Measurements from ENCODE around the gene LMO7. TPM values are rescaled to one million over a fixed set of nuclear protein-coding genes. Genes with fewer than 3 reads are reported as not detected.

The LMO7 gene
- total RNA-seq, 2 experiments from 2014 or later, result 22.0 to 23.4 TPM

GRCh38 chr13:75798353-75799255 is 162.5 kb downstream of the LMO7 start:
- Mint-ChIP-seq H3K4me3 (no peak overlapping the region), H3K27me3 (no peaks in the 10 kb centered on the region), H3K36me3 (peaks cover 22% of the 10 kb centered on the region), H3K9me3 (peaks cover 2% of the 10 kb centered on the region), H3K27ac (no peak overlapping the region), H3K4me1 (peaks cover 21% of the 10 kb centered on the region)
- no peak for ATAC-seq (ENCODE audit: low read depth)
- POLR2A ChIA-PET, result no interaction called here
- DNase-seq, result no peak

- Mint-ChIP-seq H3K27ac (no peak overlapping the region), H3K36me3 (peaks cover 17% of the 10 kb centered on the region), H3K9me3 (peaks cover 2% of the 10 kb centered on the region), H3K4me3 (no peak overlapping the region), H3K4me1 (peaks cover 21% of the 10 kb centered on the region), H3K27me3 (no peaks in the 10 kb centered on the region)
- ATAC-seq (ENCODE audit: low read depth) (no peak), DNase-seq (no peak)
- POLR2A ChIA-PET, result interaction anchor here (1.3 kb wide), 1 partner anchor 39 kb away, joined by 3 read pairs; no protein-coding TSS in a partner anchor
Observed at GRCh38 chr13:75800545-75800944, 164.4 kb downstream of the LMO7 start.

GRCh38 chr13:75801388-75801945 is 165.3 kb downstream of the LMO7 start:
- POLR2A ChIA-PET, result interaction anchor here (1.3 kb wide), 1 partner anchor 40 kb away, joined by 3 read pairs; no protein-coding TSS in a partner anchor
- peaks cover 2% of the 10 kb centered on the region for H3K9me3 Mint-ChIP-seq
- no peak overlapping the region for H3K4me3 Mint-ChIP-seq
- no peak for DNase-seq
- peaks cover 20% of the 10 kb centered on the region for H3K4me1 Mint-ChIP-seq
- no peaks in the 10 kb centered on the region for H3K27me3 Mint-ChIP-seq
- peaks cover 18% of the 10 kb centered on the region for H3K36me3 Mint-ChIP-seq
- ATAC-seq (ENCODE audit: low read depth), result no peak
- no peak overlapping the region for H3K27ac Mint-ChIP-seq

- peaks cover 20% of the 10 kb centered on the region for H3K4me1 Mint-ChIP-seq
Observed at GRCh38 chr13:75802161-75802560, 166.0 kb downstream of the LMO7 start.

GRCh38 chr13:75803164-75803611 is 167.1 kb downstream of the LMO7 start:
- peaks cover 20% of the 10 kb centered on the region for H3K4me1 Mint-ChIP-seq
- DNase-seq (peak; percentile 29), ATAC-seq (ENCODE audit: low read depth) (peak; percentile 96)
- POLR2A ChIA-PET, result interaction anchor here (0.5 to 1.6 kb wide), 2 partner anchors 42 to 1573 kb away, joined by 4 to 9 read pairs; no protein-coding TSS in a partner anchor
- peak overlapping the region; percentile 84 for H3K27ac Mint-ChIP-seq
- no peaks in the 10 kb centered on the region for H3K9me3 Mint-ChIP-seq
- no peaks in the 10 kb centered on the region for H3K27me3 Mint-ChIP-seq
- peaks cover 7% of the 10 kb centered on the region for H3K36me3 Mint-ChIP-seq
- peak overlapping the region; percentile 46 for H3K4me3 Mint-ChIP-seq

More at GRCh38 chr13:75802161-75802560, 166.0 kb downstream of the LMO7 start:
- Mint-ChIP-seq H3K36me3 (peaks cover 13% of the 10 kb centered on the region), H3K27ac (peak overlapping the region; percentile 26), H3K27me3 (no peaks in the 10 kb centered on the region), H3K9me3 (no peaks in the 10 kb centered on the region), H3K4me3 (no peak overlapping the region)
- no peak for ATAC-seq (ENCODE audit: low read depth)
- no peak for DNase-seq
- POLR2A ChIA-PET, result no interaction called here

- Mint-ChIP-seq H3K36me3 (peaks cover 5% of the 10 kb centered on the region), H3K27ac (no peak overlapping the region), H3K9me3 (no peaks in the 10 kb centered on the region), H3K27me3 (no peaks in the 10 kb centered on the region), H3K4me1 (peaks cover 16% of the 10 kb centered on the region), H3K4me3 (no peak overlapping the region)
- DNase-seq (no peak), ATAC-seq (ENCODE audit: low read depth) (no peak)
- POLR2A ChIA-PET, result interaction anchor here (1.6 kb wide), 1 partner anchor 43 kb away, joined by 9 read pairs; no protein-coding TSS in a partner anchor
Observed at GRCh38 chr13:75804054-75804453, 167.9 kb downstream of the LMO7 start.

GRCh38 chr13:75804605-75805004 is 168.5 kb downstream of the LMO7 start:
- H3K36me3 Mint-ChIP-seq, result peaks cover 5% of the 10 kb centered on the region
- H3K4me3 Mint-ChIP-seq, result no peak overlapping the region
- no peak for DNase-seq
- H3K27ac Mint-ChIP-seq, result no peak overlapping the region
- POLR2A ChIA-PET, result no interaction called here
- ATAC-seq (ENCODE audit: low read depth), result no peak
- no peaks in the 10 kb centered on the region for H3K27me3 Mint-ChIP-seq
- no peaks in the 10 kb centered on the region for H3K9me3 Mint-ChIP-seq
- peaks cover 16% of the 10 kb centered on the region for H3K4me1 Mint-ChIP-seq

- Mint-ChIP-seq H3K27ac (no peak overlapping the region), H3K27me3 (no peaks in the 10 kb centered on the region), H3K9me3 (no peaks in the 10 kb centered on the region), H3K36me3 (peaks cover 5% of the 10 kb centered on the region), H3K4me3 (no peak overlapping the region), H3K4me1 (peaks cover 15% of the 10 kb centered on the region)
- POLR2A ChIA-PET, result no interaction called here
- ATAC-seq (ENCODE audit: low read depth), result no peak
- DNase-seq, result no peak
Observed at GRCh38 chr13:75806117-75806516, 170.0 kb downstream of the LMO7 start.

GRCh38 chr13:75811361-75811760 is 175.2 kb downstream of the LMO7 start:
- POLR2A ChIA-PET, result no interaction called here
- Mint-ChIP-seq H3K4me3 (no peak overlapping the region), H3K27me3 (no peaks in the 10 kb centered on the region), H3K4me1 (no peaks in the 10 kb centered on the region), H3K9me3 (no peaks in the 10 kb centered on the region), H3K27ac (no peak overlapping the region), H3K36me3 (peaks cover 2% of the 10 kb centered on the region)
- no peak for DNase-seq
- no peak for ATAC-seq (ENCODE audit: low read depth)

GRCh38 chr13:75811841-75812240 is 175.7 kb downstream of the LMO7 start:
- H3K27me3 Mint-ChIP-seq, result no peaks in the 10 kb centered on the region
- H3K36me3 Mint-ChIP-seq, result peaks cover 2% of the 10 kb centered on the region
- POLR2A ChIA-PET, result no interaction called here
- H3K9me3 Mint-ChIP-seq, result no peaks in the 10 kb centered on the region
- DNase-seq, result no peak
- ATAC-seq (ENCODE audit: low read depth), result no peak
- H3K4me3 Mint-ChIP-seq, result no peak overlapping the region
- no peak overlapping the region for H3K27ac Mint-ChIP-seq
- H3K4me1 Mint-ChIP-seq, result no peaks in the 10 kb centered on the region

- Mint-ChIP-seq H3K4me3 (no peak overlapping the region), H3K9me3 (no peaks in the 10 kb centered on the region), H3K4me1 (no peaks in the 10 kb centered on the region), H3K27me3 (no peaks in the 10 kb centered on the region), H3K27ac (no peak overlapping the region), H3K36me3 (peaks cover 2% of the 10 kb centered on the region)
- no peak for DNase-seq
- POLR2A ChIA-PET, result no interaction called here
- ATAC-seq (ENCODE audit: low read depth), result no peak
Observed at GRCh38 chr13:75812751-75813181, 176.6 kb downstream of the LMO7 start.

- POLR2A ChIA-PET, result no interaction called here
- Mint-ChIP-seq H3K36me3 (no peaks in the 10 kb centered on the region), H3K4me1 (no peaks in the 10 kb centered on the region), H3K27ac (no peak overlapping the region), H3K9me3 (no peaks in the 10 kb centered on the region), H3K27me3 (no peaks in the 10 kb centered on the region), H3K4me3 (no peak overlapping the region)
- ATAC-seq (ENCODE audit: low read depth) (no peak), DNase-seq (no peak)
Observed at GRCh38 chr13:75813323-75813722, 177.2 kb downstream of the LMO7 start.

- H3K4me1 Mint-ChIP-seq, result no peaks in the 10 kb centered on the region
- DNase-seq, result no peak
Observed at GRCh38 chr13:75818179-75818967, 182.2 kb downstream of the LMO7 start.

More at GRCh38 chr13:75818179-75818967, 182.2 kb downstream of the LMO7 start:
- ATAC-seq (ENCODE audit: low read depth), result no peak
- Mint-ChIP-seq H3K27ac (no peak overlapping the region), H3K27me3 (no peaks in the 10 kb centered on the region), H3K4me3 (no peak overlapping the region), H3K36me3 (no peaks in the 10 kb centered on the region), H3K9me3 (no peaks in the 10 kb centered on the region)
- POLR2A ChIA-PET, result no interaction called here
